Neural cell (in vitro differentiated cells): Measurements from ENCODE around the gene LLGL2. TPM values are rescaled to one million over a fixed set of nuclear protein-coding genes. Genes with fewer than 3 reads are reported as not detected.

ENCODE experiments used
- H2AFZ ChIP-seq: fragments of 200-600, 300-800 bp; sonication (generic), shearing (Covaris generic); 2 replicates; pipeline ENCODE4 v1.6.0; 2014; ENCODE audit warnings: low read depth, mild to moderate bottlenecking, antibody characterized with exemption, low read length, moderate library complexity
- H3F3A ChIP-seq: fragments of 200-600 bp; shearing (Covaris generic); 2 replicates; pipeline ENCODE4 v1.6.1; 2016; ENCODE audit warnings: mild to moderate bottlenecking, moderate library complexity, mixed read lengths, antibody characterized with exemption, low read length; ENCODE audit not compliant: insufficient read depth, poor library complexity, severe bottlenecking
- H3K27ac ChIP-seq: fragments of 200-600, 300-800 bp; sonication (generic), shearing (Covaris generic); 2 replicates; pipeline ENCODE4 v1.5.1; 2014; ENCODE audit warnings: mild to moderate bottlenecking, low read length, moderate library complexity
- H3K27me3 ChIP-seq: fragments of 300-800, 200-600 bp; sonication (generic), shearing (Covaris generic); 2 replicates; pipeline ENCODE4 v1.6.0; 2014; ENCODE audit warnings: mild to moderate bottlenecking, low read depth, low read length, moderate library complexity; ENCODE audit not compliant: insufficient read depth
- H3K36me3 ChIP-seq: fragments of 300-800, 200-600 bp; sonication (generic), shearing (Covaris generic); 2 replicates; pipeline ENCODE4 v1.5.1; 2014; ENCODE audit warnings: mild to moderate bottlenecking, antibody characterized with exemption, low read length, moderate library complexity; ENCODE audit not compliant: insufficient read depth
- H3K4me2 ChIP-seq: fragments of 300-800, 200-600 bp; sonication (generic), shearing (Covaris generic); 2 replicates; pipeline ENCODE4 v1.6.0; 2014; ENCODE audit warnings: mild to moderate bottlenecking, low read length
- H3K4me3 ChIP-seq: fragments of 300-800, 200-600 bp; sonication (generic), shearing (Covaris generic); 2 replicates; pipeline ENCODE4 v1.5.1; 2014; ENCODE audit warnings: mild to moderate bottlenecking, low read length, moderate library complexity
- H3K79me2 ChIP-seq: fragments of 200-600 bp; shearing (Covaris generic); replicated peaks from 2 replicates; pipeline ENCODE4 v1.6.0; 2014; ENCODE audit warnings: mild to moderate bottlenecking, low read length, moderate library complexity; ENCODE audit not compliant: insufficient read depth
- H3K9ac ChIP-seq: fragments of 300-800, 200-600 bp; sonication (generic), shearing (Covaris generic); 2 replicates; pipeline ENCODE4 v1.6.1; 2016; ENCODE audit warnings: mild to moderate bottlenecking, low read length, mixed read lengths
- H3K9me2 ChIP-seq: fragments of 200-600 bp; shearing (Covaris generic); 2 replicates; pipeline ENCODE4 v1.6.1; 2016; ENCODE audit warnings: mild to moderate bottlenecking, low read length, mixed read lengths; ENCODE audit not compliant: insufficient read depth
- H3K9me3 ChIP-seq: fragments of 200-600, 300-800 bp; sonication (generic), shearing (Covaris generic); 2 replicates; pipeline ENCODE4 v1.6.1; 2016; ENCODE audit warnings: mild to moderate bottlenecking, mixed run types, low read length, moderate library complexity, mixed read lengths
- H4K20me1 ChIP-seq: fragments of 200-600 bp; shearing (Covaris generic); 2 replicates; pipeline ENCODE4 v1.6.1; 2016; ENCODE audit warnings: mild to moderate bottlenecking, mixed run types; ENCODE audit not compliant: insufficient read depth
- EP300 ChIP-seq: fragments of 450-650 bp; conservative IDR thresholded peaks from 2 replicates; pipeline ENCODE4 v1.6.1; 2014; ENCODE audit warnings: antibody characterized with exemption, mild to moderate bottlenecking, moderate library complexity; ENCODE audit not compliant: poor library complexity, severe bottlenecking
- EZH2 ChIP-seq: fragments of 200-600, 300-800 bp; shearing (Covaris generic), sonication (generic); IDR thresholded peaks from 2 replicates; pipeline ENCODE4 v1.6.1; 2014; ENCODE audit warnings: antibody characterized with exemption, low read length, borderline replicate concordance, mild to moderate bottlenecking; ENCODE audit not compliant: insufficient read depth, poor library complexity, severe bottlenecking
- MXI1 ChIP-seq: fragments of 450-650 bp; conservative IDR thresholded peaks from 2 replicates; pipeline ENCODE4 v1.6.1; 2014; ENCODE audit warnings: antibody characterized with exemption, mild to moderate bottlenecking; ENCODE audit not compliant: poor library complexity, severe bottlenecking
- POLR2AphosphoS5 ChIP-seq: IDR thresholded peaks from 2 replicates; pipeline ENCODE4 v1.6.1; 2012
- RAD21 ChIP-seq: fragments of 450-650 bp; conservative IDR thresholded peaks from 2 replicates; pipeline ENCODE4 v1.6.1; 2014; ENCODE audit warnings: antibody characterized with exemption, mild to moderate bottlenecking, moderate library complexity
- SMC3 ChIP-seq: fragments of 450-650 bp; conservative IDR thresholded peaks from 2 replicates; pipeline ENCODE4 v1.6.1; 2014; ENCODE audit warnings: antibody characterized with exemption, mild to moderate bottlenecking, moderate library complexity; ENCODE audit not compliant: poor library complexity
- TAF1 ChIP-seq: IDR thresholded peaks from 2 replicates; pipeline ENCODE4 v1.6.1; 2012; ENCODE audit warnings: low read depth
- polyA plus RNA-seq: library from polyadenylated mRNA; depleted of rRNA; stranded (reverse); fragments of >200 nt; gene quantifications from 2 replicates; pipeline ENCODE4 v1.2.3, GENCODE V29; 2014
- TF ChIP-seq, protein P1 (sequence below): fragments of 450-650 bp; IDR thresholded peaks from 2 replicates; pipeline ENCODE4 v1.5.1; 2014; ENCODE audit warnings: antibody characterized with exemption, mild to moderate bottlenecking, moderate library complexity; ENCODE audit not compliant: poor library complexity, severe bottlenecking
- TF ChIP-seq, protein P2 (sequence below): IDR thresholded peaks from 2 replicates; pipeline ENCODE4 v1.6.1; 2012; ENCODE audit warnings: borderline replicate concordance

Gene LLGL2
- polyA plus RNA-seq, 1 donor from 2014 or later: 0.95 TPM

DNA sequence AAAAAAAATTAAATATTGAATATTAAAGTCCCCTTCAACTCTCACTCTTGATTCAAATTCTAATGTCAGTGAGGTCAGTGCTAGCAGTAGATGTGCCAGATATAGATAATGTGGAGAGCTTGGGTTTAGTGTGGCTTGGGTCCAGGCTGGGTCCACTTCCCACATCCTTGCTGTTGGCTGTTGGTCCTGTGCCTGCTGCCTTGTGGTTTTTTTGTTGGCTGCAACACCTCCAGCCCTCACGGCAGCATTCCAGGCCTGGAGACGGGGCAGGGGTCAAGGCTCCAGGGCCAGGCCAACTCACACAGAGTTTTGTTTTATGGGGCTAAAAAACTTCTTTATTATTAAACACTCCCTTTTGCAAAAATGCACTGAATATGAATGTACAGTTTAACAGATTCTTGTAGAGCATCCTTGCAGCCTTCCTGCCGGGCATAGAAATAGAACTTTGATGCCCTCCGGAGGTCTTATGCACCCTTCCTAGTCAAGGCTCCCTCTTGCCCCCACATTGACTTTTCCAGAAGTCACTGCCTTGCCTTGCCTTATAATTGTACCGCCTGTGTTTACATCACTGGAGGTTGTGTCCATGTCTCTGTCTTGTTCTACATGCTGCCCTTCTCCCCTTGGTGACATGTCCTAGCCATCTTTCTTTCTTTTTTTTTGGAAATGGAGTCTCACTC is 36.6 kb downstream of the LLGL2 start:
- Histone ChIP-seq H3K4me2 (no peak overlapping the region), H3K4me3 (no peak overlapping the region), H3K9me2 (no peaks in the 10 kb centered on the region), H3K27me3 (no peaks in the 10 kb centered on the region), H3K36me3 (no peaks in the 10 kb centered on the region), H3K9ac (no peak overlapping the region), H3K27ac (no peak overlapping the region), H3K79me2 (no peaks in the 10 kb centered on the region), H3K9me3 (no peaks in the 10 kb centered on the region), H2AFZ (no peak overlapping the region), H4K20me1 (no peaks in the 10 kb centered on the region), H3F3A (no peaks in the 10 kb centered on the region)
- TF ChIP-seq POLR2AphosphoS5 (no peak), TAF1 (no peak), EP300 (no peak), MXI1 (no peak), RAD21 (no peak), EZH2 (no peak), SMC3 (no peak)
- TF ChIP-seq, protein P1, sequence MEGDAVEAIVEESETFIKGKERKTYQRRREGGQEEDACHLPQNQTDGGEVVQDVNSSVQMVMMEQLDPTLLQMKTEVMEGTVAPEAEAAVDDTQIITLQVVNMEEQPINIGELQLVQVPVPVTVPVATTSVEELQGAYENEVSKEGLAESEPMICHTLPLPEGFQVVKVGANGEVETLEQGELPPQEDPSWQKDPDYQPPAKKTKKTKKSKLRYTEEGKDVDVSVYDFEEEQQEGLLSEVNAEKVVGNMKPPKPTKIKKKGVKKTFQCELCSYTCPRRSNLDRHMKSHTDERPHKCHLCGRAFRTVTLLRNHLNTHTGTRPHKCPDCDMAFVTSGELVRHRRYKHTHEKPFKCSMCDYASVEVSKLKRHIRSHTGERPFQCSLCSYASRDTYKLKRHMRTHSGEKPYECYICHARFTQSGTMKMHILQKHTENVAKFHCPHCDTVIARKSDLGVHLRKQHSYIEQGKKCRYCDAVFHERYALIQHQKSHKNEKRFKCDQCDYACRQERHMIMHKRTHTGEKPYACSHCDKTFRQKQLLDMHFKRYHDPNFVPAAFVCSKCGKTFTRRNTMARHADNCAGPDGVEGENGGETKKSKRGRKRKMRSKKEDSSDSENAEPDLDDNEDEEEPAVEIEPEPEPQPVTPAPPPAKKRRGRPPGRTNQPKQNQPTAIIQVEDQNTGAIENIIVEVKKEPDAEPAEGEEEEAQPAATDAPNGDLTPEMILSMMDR: no peak
- TF ChIP-seq, protein P2, sequence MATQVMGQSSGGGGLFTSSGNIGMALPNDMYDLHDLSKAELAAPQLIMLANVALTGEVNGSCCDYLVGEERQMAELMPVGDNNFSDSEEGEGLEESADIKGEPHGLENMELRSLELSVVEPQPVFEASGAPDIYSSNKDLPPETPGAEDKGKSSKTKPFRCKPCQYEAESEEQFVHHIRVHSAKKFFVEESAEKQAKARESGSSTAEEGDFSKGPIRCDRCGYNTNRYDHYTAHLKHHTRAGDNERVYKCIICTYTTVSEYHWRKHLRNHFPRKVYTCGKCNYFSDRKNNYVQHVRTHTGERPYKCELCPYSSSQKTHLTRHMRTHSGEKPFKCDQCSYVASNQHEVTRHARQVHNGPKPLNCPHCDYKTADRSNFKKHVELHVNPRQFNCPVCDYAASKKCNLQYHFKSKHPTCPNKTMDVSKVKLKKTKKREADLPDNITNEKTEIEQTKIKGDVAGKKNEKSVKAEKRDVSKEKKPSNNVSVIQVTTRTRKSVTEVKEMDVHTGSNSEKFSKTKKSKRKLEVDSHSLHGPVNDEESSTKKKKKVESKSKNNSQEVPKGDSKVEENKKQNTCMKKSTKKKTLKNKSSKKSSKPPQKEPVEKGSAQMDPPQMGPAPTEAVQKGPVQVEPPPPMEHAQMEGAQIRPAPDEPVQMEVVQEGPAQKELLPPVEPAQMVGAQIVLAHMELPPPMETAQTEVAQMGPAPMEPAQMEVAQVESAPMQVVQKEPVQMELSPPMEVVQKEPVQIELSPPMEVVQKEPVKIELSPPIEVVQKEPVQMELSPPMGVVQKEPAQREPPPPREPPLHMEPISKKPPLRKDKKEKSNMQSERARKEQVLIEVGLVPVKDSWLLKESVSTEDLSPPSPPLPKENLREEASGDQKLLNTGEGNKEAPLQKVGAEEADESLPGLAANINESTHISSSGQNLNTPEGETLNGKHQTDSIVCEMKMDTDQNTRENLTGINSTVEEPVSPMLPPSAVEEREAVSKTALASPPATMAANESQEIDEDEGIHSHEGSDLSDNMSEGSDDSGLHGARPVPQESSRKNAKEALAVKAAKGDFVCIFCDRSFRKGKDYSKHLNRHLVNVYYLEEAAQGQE: no peak

DNA sequence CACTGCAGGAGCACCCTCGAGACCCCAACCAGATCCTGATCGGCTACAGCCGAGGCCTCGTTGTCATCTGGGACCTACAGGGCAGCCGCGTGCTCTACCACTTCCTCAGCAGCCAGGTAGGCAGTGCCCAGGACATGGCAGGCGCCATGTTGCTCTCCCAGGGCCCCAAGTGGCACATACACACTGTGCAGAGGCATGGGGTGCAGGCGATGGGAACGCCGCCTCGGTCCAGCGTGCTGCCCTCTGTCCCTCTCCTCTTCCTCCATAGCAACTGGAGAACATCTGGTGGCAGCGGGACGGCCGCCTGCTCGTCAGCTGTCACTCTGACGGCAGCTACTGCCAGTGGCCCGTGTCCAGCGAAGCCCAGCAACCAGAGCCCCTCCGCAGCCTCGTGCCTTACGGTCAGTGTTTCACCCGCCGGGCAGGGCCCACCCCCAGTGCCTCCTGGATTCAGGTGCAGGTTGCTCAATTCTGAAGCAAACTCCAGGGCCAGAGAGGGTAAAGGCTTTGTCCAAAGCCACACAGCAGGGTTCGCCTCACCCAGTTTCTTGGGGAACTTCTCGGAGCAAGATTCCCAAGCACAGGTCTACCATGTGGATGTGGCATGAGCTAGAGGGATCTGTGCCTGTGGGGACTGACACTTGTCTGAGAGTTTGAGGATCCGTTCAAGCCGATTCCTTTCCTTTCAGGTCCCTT is 37.7 kb downstream of the LLGL2 start:
- Histone ChIP-seq H3F3A (no peaks in the 10 kb centered on the region), H3K9me3 (no peaks in the 10 kb centered on the region), H3K36me3 (no peaks in the 10 kb centered on the region), H3K9me2 (no peaks in the 10 kb centered on the region), H3K27me3 (no peaks in the 10 kb centered on the region), H3K4me3 (no peak overlapping the region), H2AFZ (no peak overlapping the region), H3K79me2 (no peaks in the 10 kb centered on the region), H4K20me1 (no peaks in the 10 kb centered on the region), H3K4me2 (no peak overlapping the region), H3K9ac (no peak overlapping the region), H3K27ac (no peak overlapping the region)
- no peak for TF ChIP-seq SMC3
- no peak for TF ChIP-seq TAF1
